WTC11 (cell line): ENCODE results near the gene CCNH. TPM values are rescaled to one million over a fixed set of nuclear protein-coding genes. Genes with fewer than 3 reads are reported as not detected.

Experiments
- ATAC-seq: fragments of 200-7000 bp; cut with Tn5 transposase; 2 replicates; pipeline ENCODE4 v1.10.0; 2021; ENCODE audit warnings: mild to moderate bottlenecking, moderate library complexity
- CTCF ChIA-PET: fragments of 300-600 bp; sonication (Branson Sonifier 250); formaldehyde crosslinking; loops from one replicate; lab custom pipeline; 2021; ENCODE audit warnings: antibody characterized with exemption; lab: Charles Lee
- POLR2A ChIA-PET: fragments of 350-600 bp; sonication (Branson Sonifier 250); formaldehyde crosslinking; loops from one replicate; lab custom pipeline; 2021; ENCODE audit warnings: antibody characterized with exemption; lab: Charles Lee
- DNase-seq: peaks from one replicate; pipeline ENCODE4 v3.0.0; 2021; ENCODE audit warnings: low spot score
- H3K27ac Mint-ChIP-seq: 2 replicates; pipeline ENCODE4 v1.8.0; 2021; ENCODE audit warnings: mixed read lengths
- H3K27me3 Mint-ChIP-seq: 2 replicates; pipeline ENCODE4 v1.8.0; 2021; ENCODE audit warnings: low read depth, mild to moderate bottlenecking, moderate library complexity, mixed read lengths
- H3K36me3 Mint-ChIP-seq: 2 replicates; pipeline ENCODE4 v1.8.0; 2021; ENCODE audit warnings: mixed read lengths
- H3K4me1 Mint-ChIP-seq: 2 replicates; pipeline ENCODE4 v1.8.0; 2022; ENCODE audit warnings: mixed read lengths
- H3K4me3 Mint-ChIP-seq: 2 replicates; pipeline ENCODE4 v1.8.0; 2021; ENCODE audit warnings: mild to moderate bottlenecking, moderate library complexity, mixed read lengths
- H3K9me3 Mint-ChIP-seq: 2 replicates; pipeline ENCODE4 v1.8.0; 2021; ENCODE audit warnings: mixed read lengths
- ATF1 ChIP-seq: sonication (generic); formaldehyde crosslinking; IDR thresholded peaks from 2 replicates; pipeline ENCODE4 v1.8.1; 2023; ENCODE audit warnings: mild to moderate bottlenecking, moderate library complexity, missing genetic modification reagents
- GTF2I ChIP-seq: fragments of 250-450 bp; sonication (Bioruptor Pico); conservative IDR thresholded peaks from 2 replicates; pipeline ENCODE4 v1.4.0; 2021; ENCODE audit warnings: mild to moderate bottlenecking
- HMGA2 ChIP-seq: fragments of 250-450 bp; sonication (Bioruptor Pico); IDR thresholded peaks from 2 replicates; pipeline ENCODE4 v1.4.0; 2021; ENCODE audit warnings: mild to moderate bottlenecking, moderate library complexity
- JUN ChIP-seq: sonication (generic); formaldehyde crosslinking; IDR thresholded peaks from 2 replicates; pipeline ENCODE4 v1.8.0; 2023; ENCODE audit warnings: mild to moderate bottlenecking, missing genetic modification reagents
- KAT7 ChIP-seq: sonication (generic); formaldehyde crosslinking; IDR thresholded peaks from 2 replicates; pipeline ENCODE4 v1.8.1; 2023; ENCODE audit warnings: missing genetic modification reagents, mild to moderate bottlenecking, borderline replicate concordance
- MXD4 ChIP-seq: fragments of 250-450 bp; sonication (Bioruptor Pico); IDR thresholded peaks from 2 replicates; pipeline ENCODE4 v1.8.0; 2021; ENCODE audit warnings: mild to moderate bottlenecking, moderate library complexity, borderline replicate concordance
- NFATC4 ChIP-seq: fragments of 250-450 bp; sonication (Bioruptor Pico); IDR thresholded peaks from 2 replicates; pipeline ENCODE4 v1.9.0; 2021; ENCODE audit warnings: mild to moderate bottlenecking
- NR2C2 ChIP-seq: sonication (generic); formaldehyde crosslinking; IDR thresholded peaks from 2 replicates; pipeline ENCODE4 v1.8.0; 2022; ENCODE audit warnings: mild to moderate bottlenecking, missing genetic modification reagents
- TCF7 ChIP-seq: sonication (generic); formaldehyde crosslinking; IDR thresholded peaks from 2 replicates; pipeline ENCODE4 v1.8.0; 2022; ENCODE audit warnings: mild to moderate bottlenecking, low read depth, missing genetic modification reagents, moderate library complexity
- ZBTB21 ChIP-seq: sonication (generic); formaldehyde crosslinking; IDR thresholded peaks from 2 replicates; pipeline ENCODE4 v1.8.1; 2023; ENCODE audit warnings: mild to moderate bottlenecking, missing genetic modification reagents, borderline replicate concordance
- ZNF219 ChIP-seq: sonication (generic); formaldehyde crosslinking; IDR thresholded peaks from 2 replicates; pipeline ENCODE4 v1.8.0; 2023; ENCODE audit warnings: missing genetic modification reagents, mild to moderate bottlenecking, borderline replicate concordance
- ZNF317 ChIP-seq: sonication (generic); formaldehyde crosslinking; IDR thresholded peaks from 2 replicates; pipeline ENCODE4 v1.8.1; 2023; ENCODE audit warnings: low read depth, mild to moderate bottlenecking, moderate library complexity, missing genetic modification reagents, borderline replicate concordance
- ZNF416 ChIP-seq: fragments of 250-450 bp; sonication (Bioruptor Pico); IDR thresholded peaks from 2 replicates; pipeline ENCODE4 v1.9.0; 2021; ENCODE audit warnings: mild to moderate bottlenecking, inconsistent platforms
- ZNF423 ChIP-seq: fragments of 250-450 bp; sonication (Bioruptor Pico); IDR thresholded peaks from 2 replicates; pipeline ENCODE4 v2.1.2; 2022; ENCODE audit warnings: mild to moderate bottlenecking, moderate library complexity
- total RNA-seq: library from RNA; stranded (reverse); gene quantifications from 3 replicates; pipeline ENCODE4 v1.2.3, GENCODE V29; 2021
- TF ChIP-seq, protein P1 (sequence below): sonication (generic); formaldehyde crosslinking; conservative IDR thresholded peaks from 2 replicates; pipeline ENCODE4 v1.8.1; 2022; ENCODE audit warnings: mild to moderate bottlenecking, missing genetic modification reagents
- TF ChIP-seq, protein P2 (sequence below): sonication (generic); formaldehyde crosslinking; conservative IDR thresholded peaks from 2 replicates; pipeline ENCODE4 v1.8.1; 2023; ENCODE audit warnings: mild to moderate bottlenecking, low read depth, missing genetic modification reagents, moderate library complexity
- TF ChIP-seq, protein P3 (sequence below): fragments of 250-450 bp; sonication (Bioruptor Pico); IDR thresholded peaks from 2 replicates; pipeline ENCODE4 v1.9.0; 2021; ENCODE audit warnings: mild to moderate bottlenecking, borderline replicate concordance
- TF ChIP-seq, protein P4 (sequence below): sonication (generic); formaldehyde crosslinking; IDR thresholded peaks from 2 replicates; pipeline ENCODE4 v1.8.0; 2022; ENCODE audit warnings: mild to moderate bottlenecking, missing genetic modification reagents
- TF ChIP-seq, protein P5 (sequence below): sonication (generic); formaldehyde crosslinking; IDR thresholded peaks from 2 replicates; pipeline ENCODE4 v1.8.0; 2022; ENCODE audit warnings: mild to moderate bottlenecking, missing genetic modification reagents

CCNH gene
- total RNA-seq, 1 experiment from 2014 or later, result 35.3 TPM

DNA sequence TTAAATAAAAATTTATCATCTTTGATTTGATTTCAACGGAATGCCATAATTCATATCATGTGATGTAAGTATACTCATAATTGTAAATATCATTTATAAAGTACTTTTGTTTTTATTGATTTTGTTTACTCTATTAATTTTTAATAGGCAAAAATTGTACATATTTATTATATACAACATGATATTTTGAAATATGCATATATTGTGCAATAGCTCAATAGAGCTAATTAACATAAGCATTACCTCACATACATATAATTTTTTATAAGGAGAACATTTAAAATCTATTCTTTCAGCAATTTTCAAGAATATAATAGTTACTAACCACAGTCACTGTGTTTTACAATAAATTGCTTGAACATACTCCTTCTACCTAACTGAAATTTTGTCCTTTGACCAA, 25.0 kb upstream of the CCNH start:
- ChIA-PET CTCF (interaction anchor here (0.6 kb wide), 1 partner anchor 1286 kb away, joined by 4 read pairs; no protein-coding TSS in a partner anchor), POLR2A (no interaction called here)
- no peak for TF ChIP-seq NR2C2 (CRISPR knock-in tag)
- no peak for TF ChIP-seq ZNF416 (CRISPR knock-in tag)
- no peak for TF ChIP-seq ATF1
- TF ChIP-seq TCF7 (CRISPR knock-in tag), result no peak
- TF ChIP-seq, protein P1, sequence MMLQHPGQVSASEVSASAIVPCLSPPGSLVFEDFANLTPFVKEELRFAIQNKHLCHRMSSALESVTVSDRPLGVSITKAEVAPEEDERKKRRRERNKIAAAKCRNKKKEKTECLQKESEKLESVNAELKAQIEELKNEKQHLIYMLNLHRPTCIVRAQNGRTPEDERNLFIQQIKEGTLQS (CRISPR knock-in tag), result no peak
- TF ChIP-seq ZNF423 (CRISPR knock-in tag), result no peak
- TF ChIP-seq, protein P2, sequence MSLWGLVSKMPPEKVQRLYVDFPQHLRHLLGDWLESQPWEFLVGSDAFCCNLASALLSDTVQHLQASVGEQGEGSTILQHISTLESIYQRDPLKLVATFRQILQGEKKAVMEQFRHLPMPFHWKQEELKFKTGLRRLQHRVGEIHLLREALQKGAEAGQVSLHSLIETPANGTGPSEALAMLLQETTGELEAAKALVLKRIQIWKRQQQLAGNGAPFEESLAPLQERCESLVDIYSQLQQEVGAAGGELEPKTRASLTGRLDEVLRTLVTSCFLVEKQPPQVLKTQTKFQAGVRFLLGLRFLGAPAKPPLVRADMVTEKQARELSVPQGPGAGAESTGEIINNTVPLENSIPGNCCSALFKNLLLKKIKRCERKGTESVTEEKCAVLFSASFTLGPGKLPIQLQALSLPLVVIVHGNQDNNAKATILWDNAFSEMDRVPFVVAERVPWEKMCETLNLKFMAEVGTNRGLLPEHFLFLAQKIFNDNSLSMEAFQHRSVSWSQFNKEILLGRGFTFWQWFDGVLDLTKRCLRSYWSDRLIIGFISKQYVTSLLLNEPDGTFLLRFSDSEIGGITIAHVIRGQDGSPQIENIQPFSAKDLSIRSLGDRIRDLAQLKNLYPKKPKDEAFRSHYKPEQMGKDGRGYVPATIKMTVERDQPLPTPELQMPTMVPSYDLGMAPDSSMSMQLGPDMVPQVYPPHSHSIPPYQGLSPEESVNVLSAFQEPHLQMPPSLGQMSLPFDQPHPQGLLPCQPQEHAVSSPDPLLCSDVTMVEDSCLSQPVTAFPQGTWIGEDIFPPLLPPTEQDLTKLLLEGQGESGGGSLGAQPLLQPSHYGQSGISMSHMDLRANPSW (CRISPR knock-in tag), result no peak
- TF ChIP-seq KAT7 (CRISPR knock-in tag), result no peak
- no peak for TF ChIP-seq GTF2I (CRISPR knock-in tag)
- TF ChIP-seq HMGA2 (CRISPR knock-in tag), result no peak
- TF ChIP-seq, protein P3, sequence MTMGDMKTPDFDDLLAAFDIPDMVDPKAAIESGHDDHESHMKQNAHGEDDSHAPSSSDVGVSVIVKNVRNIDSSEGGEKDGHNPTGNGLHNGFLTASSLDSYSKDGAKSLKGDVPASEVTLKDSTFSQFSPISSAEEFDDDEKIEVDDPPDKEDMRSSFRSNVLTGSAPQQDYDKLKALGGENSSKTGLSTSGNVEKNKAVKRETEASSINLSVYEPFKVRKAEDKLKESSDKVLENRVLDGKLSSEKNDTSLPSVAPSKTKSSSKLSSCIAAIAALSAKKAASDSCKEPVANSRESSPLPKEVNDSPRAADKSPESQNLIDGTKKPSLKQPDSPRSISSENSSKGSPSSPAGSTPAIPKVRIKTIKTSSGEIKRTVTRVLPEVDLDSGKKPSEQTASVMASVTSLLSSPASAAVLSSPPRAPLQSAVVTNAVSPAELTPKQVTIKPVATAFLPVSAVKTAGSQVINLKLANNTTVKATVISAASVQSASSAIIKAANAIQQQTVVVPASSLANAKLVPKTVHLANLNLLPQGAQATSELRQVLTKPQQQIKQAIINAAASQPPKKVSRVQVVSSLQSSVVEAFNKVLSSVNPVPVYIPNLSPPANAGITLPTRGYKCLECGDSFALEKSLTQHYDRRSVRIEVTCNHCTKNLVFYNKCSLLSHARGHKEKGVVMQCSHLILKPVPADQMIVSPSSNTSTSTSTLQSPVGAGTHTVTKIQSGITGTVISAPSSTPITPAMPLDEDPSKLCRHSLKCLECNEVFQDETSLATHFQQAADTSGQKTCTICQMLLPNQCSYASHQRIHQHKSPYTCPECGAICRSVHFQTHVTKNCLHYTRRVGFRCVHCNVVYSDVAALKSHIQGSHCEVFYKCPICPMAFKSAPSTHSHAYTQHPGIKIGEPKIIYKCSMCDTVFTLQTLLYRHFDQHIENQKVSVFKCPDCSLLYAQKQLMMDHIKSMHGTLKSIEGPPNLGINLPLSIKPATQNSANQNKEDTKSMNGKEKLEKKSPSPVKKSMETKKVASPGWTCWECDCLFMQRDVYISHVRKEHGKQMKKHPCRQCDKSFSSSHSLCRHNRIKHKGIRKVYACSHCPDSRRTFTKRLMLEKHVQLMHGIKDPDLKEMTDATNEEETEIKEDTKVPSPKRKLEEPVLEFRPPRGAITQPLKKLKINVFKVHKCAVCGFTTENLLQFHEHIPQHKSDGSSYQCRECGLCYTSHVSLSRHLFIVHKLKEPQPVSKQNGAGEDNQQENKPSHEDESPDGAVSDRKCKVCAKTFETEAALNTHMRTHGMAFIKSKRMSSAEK (CRISPR knock-in tag), result no peak
- Mint-ChIP-seq H3K4me1 (no peaks in the 10 kb centered on the region), H3K9me3 (peaks cover 12% of the 10 kb centered on the region), H3K36me3 (no peaks in the 10 kb centered on the region), H3K4me3 (no peak overlapping the region), H3K27ac (no peak overlapping the region), H3K27me3 (no peaks in the 10 kb centered on the region)
- DNase-seq (no peak), ATAC-seq (no peak)

DNA sequence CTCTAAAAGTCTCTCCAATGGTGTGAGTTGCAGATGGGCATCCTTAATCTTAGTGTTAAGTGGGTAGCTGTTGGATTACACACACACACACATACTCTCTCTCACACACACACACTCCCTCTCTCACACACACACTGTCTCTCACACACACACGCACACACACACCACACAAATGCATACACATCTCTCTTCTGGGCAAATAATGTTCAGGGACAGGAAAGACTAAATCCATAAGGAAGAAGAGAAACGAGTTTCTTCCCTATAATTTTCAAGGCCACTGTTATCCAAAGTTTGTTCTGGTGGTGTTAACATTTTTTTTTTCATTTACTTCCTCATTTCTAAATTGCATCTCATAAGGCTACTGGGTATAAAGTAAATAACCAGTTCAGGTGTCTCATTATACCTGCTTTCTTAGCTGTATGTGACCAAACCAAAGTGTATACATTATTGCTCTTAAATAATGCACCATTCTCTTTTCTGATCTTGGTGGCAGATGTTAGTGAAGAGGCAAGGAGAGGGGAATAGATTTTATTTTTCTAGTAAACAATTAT, 22.5 kb upstream of the CCNH start:
- Mint-ChIP-seq H3K4me1 (no peaks in the 10 kb centered on the region), H3K4me3 (no peak overlapping the region), H3K27me3 (no peaks in the 10 kb centered on the region), H3K27ac (no peak overlapping the region), H3K9me3 (peaks cover 9% of the 10 kb centered on the region), H3K36me3 (no peaks in the 10 kb centered on the region)
- CTCF ChIA-PET, result no interaction called here
- ATAC-seq (no peak), DNase-seq (no peak)
- POLR2A ChIA-PET, result no interaction called here
- no peak for TF ChIP-seq ZBTB21 (CRISPR knock-in tag)
- TF ChIP-seq ZNF219 (CRISPR knock-in tag), result no peak
- TF ChIP-seq NFATC4 (CRISPR knock-in tag), result no peak
- no peak for TF ChIP-seq ZNF317 (CRISPR knock-in tag)
- TF ChIP-seq, protein P4, sequence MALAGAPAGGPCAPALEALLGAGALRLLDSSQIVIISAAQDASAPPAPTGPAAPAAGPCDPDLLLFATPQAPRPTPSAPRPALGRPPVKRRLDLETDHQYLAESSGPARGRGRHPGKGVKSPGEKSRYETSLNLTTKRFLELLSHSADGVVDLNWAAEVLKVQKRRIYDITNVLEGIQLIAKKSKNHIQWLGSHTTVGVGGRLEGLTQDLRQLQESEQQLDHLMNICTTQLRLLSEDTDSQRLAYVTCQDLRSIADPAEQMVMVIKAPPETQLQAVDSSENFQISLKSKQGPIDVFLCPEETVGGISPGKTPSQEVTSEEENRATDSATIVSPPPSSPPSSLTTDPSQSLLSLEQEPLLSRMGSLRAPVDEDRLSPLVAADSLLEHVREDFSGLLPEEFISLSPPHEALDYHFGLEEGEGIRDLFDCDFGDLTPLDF (CRISPR knock-in tag), result no peak
- TF ChIP-seq JUN (CRISPR knock-in tag), result no peak
- TF ChIP-seq, protein P5, sequence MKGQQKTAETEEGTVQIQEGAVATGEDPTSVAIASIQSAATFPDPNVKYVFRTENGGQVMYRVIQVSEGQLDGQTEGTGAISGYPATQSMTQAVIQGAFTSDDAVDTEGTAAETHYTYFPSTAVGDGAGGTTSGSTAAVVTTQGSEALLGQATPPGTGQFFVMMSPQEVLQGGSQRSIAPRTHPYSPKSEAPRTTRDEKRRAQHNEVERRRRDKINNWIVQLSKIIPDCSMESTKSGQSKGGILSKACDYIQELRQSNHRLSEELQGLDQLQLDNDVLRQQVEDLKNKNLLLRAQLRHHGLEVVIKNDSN (CRISPR knock-in tag), result no peak
- TF ChIP-seq, protein P3 (CRISPR knock-in tag), result no peak
- TF ChIP-seq MXD4 (CRISPR knock-in tag), result no peak
